ENCODE measurements around the gene CASTOR2.
"Not testable (repeated sequence)": the region's sequence is repeated elsewhere in the genome, so short reads cannot be mapped to it uniquely, and the experiment has no call there.

The CASTOR2 gene

DNA sequence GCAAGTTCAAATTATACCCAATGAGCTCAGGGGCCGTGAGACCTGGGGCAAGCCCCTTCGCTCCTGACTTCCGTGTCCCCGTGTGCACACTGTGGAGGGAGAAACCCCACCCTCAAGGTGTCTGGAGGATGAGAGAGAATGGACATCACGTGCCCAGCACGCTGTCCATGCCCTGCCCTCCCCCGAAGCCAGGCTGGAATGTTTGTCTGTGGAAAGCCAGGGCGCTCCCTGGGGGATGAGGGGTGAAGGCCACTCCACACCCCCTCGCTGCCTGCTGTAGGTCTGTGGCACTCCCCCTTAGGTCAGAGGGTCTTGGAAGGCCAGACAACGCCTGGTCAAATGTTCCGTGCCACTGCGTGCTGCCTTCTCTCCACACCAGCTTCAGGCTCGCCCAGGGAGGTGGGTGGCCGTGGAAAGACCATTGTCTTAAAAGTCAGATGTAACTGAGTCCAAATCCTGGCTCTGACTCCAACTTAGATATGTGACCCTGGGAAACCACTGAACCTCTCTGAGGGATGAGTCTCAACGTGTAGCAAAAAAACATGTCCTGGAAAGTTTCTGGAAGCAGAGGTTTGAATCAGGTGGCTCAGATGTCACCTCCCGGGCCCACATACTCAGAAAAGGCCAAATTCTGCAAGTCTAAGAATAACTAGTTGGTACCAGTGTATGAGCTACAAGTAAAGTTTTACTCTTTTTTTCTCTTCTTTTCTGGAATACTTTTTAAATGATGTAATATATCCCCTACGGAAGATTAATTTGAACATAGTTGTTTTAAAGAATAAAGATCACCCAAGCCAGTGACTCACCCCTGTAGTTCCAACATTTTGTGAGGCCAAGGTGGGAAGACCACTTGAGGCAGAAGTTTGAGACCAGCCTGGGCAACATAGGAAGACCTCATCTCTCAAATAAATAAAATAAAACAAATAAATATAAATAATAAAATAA is 84.2 kb downstream of the CASTOR2 start:
- DNase-seq = no peak
- Mint-ChIP-seq H3K27me3 (no peaks in the 10 kb centered on the region), H3K4me3 (no peak overlapping the region), H3K36me3 (ENCODE audit: insufficient read depth) (peaks cover 37% of the 10 kb centered on the region), H3K9me3 (no peaks in the 10 kb centered on the region), H3K4me1 (ENCODE audit: low read depth in 2 of 2) (no peaks in the 10 kb centered on the region), H3K27ac (no peak overlapping the region)
- ATAC-seq (replicated peaks) = no peak

DNA sequence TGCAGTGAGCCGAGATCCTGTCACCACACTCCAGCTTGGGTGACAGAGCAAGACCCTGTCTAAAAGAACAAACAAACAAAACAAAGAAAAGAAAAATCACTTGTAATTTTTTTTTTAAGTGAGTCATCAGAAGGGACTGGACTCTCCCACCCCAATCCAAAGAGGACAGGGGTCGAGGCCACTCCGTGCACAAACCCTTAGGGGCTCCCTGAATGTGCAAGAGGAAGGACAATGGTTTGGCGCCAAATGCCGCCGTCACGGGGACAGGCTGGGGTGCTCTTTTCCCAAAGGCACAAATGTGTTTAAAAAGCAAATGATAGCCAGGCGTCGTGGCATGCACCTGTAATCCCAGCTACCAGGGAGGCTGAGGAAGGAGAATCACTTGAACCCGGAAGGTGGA is 85.3 kb downstream of the CASTOR2 start:
- Mint-ChIP-seq H3K9me3 (no peaks in the 10 kb centered on the region), H3K27ac (no peak overlapping the region), H3K4me3 (no peak overlapping the region), H3K4me1 (ENCODE audit: low read depth in 2 of 2) (no peaks in the 10 kb centered on the region), H3K36me3 (ENCODE audit: insufficient read depth) (peaks cover 44% of the 10 kb centered on the region), H3K27me3 (no peaks in the 10 kb centered on the region)
- DNase-seq (no peak), ATAC-seq (replicated peaks) (no peak)

DNA sequence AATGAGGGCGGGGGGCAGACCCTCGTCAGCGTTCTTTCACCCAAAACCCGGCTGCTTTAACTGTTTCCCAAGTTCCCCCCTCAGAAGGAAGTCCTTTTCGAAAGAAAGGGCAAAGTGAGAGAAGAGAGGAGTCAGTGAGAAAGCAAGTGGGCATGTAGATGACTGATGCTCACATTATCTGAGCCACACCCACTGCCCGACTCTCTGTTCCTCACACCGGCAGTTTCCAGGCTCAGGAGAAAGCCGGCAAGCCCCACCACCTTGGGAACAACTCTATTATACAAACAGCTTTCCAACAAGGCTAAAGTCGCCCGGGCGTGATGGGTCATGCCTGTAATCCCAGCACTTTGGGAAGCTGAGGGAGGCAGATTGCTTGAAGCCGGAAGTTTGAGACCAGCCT is 86.0 kb downstream of the CASTOR2 start:
- Mint-ChIP-seq H3K27me3 (no peaks in the 10 kb centered on the region), H3K4me1 (ENCODE audit: low read depth in 2 of 2) (no peaks in the 10 kb centered on the region), H3K36me3 (ENCODE audit: insufficient read depth) (peaks cover 46% of the 10 kb centered on the region), H3K4me3 (no peak overlapping the region), H3K27ac (no peak overlapping the region), H3K9me3 (no peaks in the 10 kb centered on the region)
- ATAC-seq (replicated peaks) = no peak
- DNase-seq = no peak

DNA sequence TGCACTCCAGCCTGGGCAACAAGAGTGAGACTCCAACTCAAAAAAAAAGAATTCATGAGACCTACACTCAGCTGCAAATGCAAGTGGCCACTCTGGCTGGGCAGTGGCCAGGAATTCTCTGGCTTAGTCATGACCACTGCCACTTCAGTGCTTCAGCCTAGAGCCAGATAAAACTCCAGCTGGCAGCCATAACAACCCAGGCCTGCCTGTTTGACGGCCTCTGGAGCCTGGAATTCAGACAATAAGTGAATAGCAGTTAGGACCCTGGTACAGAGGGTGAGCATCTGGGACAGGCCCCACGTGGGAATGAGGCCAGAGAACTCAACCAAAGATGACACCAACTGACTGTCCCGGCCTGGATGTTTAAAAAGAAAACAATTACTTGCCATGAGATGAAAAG is 90.2 kb downstream of the CASTOR2 start:
- DNase-seq = no peak
- Mint-ChIP-seq H3K4me3 (no peak overlapping the region), H3K27me3 (no peaks in the 10 kb centered on the region), H3K27ac (no peak overlapping the region), H3K36me3 (ENCODE audit: insufficient read depth) (peaks cover 81% of the 10 kb centered on the region), H3K9me3 (no peaks in the 10 kb centered on the region), H3K4me1 (ENCODE audit: low read depth in 2 of 2) (no peaks in the 10 kb centered on the region)
- ATAC-seq (replicated peaks) = no peak

DNA sequence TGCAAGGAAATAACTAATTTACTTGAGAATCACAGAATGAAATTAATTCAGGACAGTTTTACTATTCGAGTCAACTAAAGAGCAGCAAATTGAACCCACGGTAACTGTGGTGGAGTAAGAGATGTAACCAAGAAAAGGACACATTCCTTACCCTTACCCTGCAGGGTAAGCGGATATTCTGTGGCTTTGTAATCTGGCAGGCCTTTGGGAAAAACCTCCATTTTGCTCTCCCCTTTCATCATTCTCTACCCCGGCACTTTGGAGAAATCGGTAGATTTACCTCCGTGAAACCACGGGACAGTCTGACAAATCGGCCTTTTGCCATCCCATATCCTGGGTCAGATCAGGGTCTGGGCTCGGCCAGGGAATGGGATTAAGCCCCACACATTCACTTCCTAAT is 90.7 kb downstream of the CASTOR2 start:
- Mint-ChIP-seq H3K27ac (peak overlapping the region in 1 of 2 donors; percentile 17), H3K4me3 (no peak overlapping the region), H3K9me3 (no peaks in the 10 kb centered on the region), H3K36me3 (ENCODE audit: insufficient read depth) (peaks cover 81% of the 10 kb centered on the region), H3K27me3 (no peaks in the 10 kb centered on the region), H3K4me1 (ENCODE audit: low read depth in 2 of 2) (no peaks in the 10 kb centered on the region)
- ATAC-seq (replicated peaks) (no peak), DNase-seq (no peak)

DNA sequence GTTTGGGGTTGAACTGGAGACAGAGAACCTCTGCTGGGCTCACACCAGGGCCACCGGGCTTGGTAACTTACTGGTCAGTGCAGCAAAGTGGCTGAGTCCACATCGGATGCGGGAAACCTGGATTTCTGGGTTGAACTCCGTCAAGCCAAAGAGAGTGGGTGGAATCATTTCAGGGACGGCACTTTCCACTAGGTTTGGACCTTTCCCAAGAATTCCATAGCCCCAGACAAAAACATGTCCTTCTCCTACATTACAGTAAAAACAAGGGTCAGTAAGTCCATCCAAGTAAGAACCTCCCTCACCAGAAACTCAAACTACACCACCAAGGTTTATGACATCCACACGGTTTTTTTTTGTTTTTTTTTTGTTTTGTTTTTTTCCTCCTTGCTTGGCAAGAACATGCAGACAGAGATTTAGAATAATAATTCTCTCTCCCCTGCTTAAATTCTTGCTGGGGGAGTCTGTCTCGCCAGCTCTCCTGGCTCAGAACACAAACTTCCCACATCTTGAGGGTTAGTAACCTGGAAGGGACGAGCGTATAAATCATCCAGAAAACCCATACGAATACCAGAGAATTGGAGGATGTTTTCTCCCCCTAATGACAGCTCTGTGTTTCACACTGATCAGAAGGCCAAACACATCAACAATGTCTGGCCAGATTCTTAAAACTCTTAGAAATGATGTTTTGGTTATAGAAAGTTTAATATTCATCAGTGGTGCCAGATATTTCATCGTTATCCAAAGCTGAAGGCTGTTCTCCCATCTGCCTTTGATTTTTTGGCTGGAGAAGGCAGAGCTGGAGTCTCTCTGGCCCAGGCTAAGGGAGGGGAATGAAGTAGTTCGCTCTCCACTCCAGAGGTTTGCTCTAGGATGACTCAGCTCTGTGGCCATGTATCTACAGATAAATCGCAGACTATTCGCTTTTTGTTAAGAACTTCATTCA is 91.6 kb downstream of the CASTOR2 start:
- DNase-seq (no peak), ATAC-seq (replicated peaks) (no peak)
- H3K36me3 Mint-ChIP-seq (ENCODE audit: insufficient read depth) = peaks cover 83% of the 10 kb centered on the region
- no peaks in the 10 kb centered on the region for H3K9me3 Mint-ChIP-seq
- H3K4me1 Mint-ChIP-seq (ENCODE audit: low read depth in 2 of 2) = no peaks in the 10 kb centered on the region
- H3K27ac Mint-ChIP-seq = peak overlapping the region; percentile 17 to 58
- no peaks in the 10 kb centered on the region for H3K27me3 Mint-ChIP-seq
- no peak overlapping the region for H3K4me3 Mint-ChIP-seq

DNA sequence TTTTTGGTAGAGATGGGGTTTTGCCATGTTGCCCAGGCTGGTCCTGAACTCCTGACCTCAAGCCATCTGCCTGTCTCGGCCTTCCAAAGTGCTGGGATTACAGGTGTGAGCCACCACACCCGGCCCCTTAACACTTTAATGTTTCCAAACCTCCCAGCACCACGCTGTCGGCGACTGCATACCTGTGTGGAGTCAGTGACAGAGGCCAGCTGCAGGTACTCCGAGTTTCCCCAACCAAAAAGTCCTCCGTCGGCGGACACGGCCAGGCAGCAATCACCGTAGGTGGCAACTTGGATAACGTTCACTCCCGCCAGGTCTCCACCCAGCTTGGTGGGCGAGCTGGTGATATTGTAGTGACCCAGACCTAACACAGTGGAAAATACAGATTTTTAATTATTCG is 93.9 kb downstream of the CASTOR2 start:
- Mint-ChIP-seq H3K36me3 (ENCODE audit: insufficient read depth) (peaks cover 93% of the 10 kb centered on the region), H3K9me3 (no peaks in the 10 kb centered on the region), H3K27me3 (no peaks in the 10 kb centered on the region), H3K4me1 (ENCODE audit: low read depth in 2 of 2) (no peaks in the 10 kb centered on the region), H3K4me3 (no peak overlapping the region), H3K27ac (no peak overlapping the region)
- no peak for DNase-seq
- ATAC-seq (replicated peaks) = no peak

DNA sequence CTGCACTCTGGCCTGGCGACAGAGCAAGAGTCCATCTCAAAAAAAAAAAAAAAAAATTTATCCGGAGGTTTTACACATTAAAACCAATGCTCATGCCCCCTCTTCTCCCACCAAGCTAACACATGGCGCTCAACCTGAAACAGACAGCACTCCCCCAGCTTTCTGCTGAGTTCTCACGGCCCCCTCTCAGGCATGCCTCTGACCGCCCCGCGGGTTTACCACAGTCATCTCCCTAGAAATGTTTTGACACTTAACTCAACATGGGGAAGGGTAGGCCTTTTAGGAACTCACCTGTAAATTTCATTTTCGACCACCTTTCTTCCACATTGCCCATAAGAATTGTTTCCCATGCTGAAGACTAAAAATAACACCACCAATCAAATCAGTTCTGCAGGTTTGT is 99.8 kb downstream of the CASTOR2 start:
- Mint-ChIP-seq H3K27ac (no peak overlapping the region), H3K36me3 (ENCODE audit: insufficient read depth) (peaks cover 91% of the 10 kb centered on the region), H3K9me3 (no peaks in the 10 kb centered on the region), H3K27me3 (no peaks in the 10 kb centered on the region), H3K4me1 (ENCODE audit: low read depth in 2 of 2) (peaks cover 0 to 7% of the 10 kb centered on the region in 2 donors), H3K4me3 (no peak overlapping the region)
- no peak for ATAC-seq (replicated peaks)
- no peak for DNase-seq

DNA sequence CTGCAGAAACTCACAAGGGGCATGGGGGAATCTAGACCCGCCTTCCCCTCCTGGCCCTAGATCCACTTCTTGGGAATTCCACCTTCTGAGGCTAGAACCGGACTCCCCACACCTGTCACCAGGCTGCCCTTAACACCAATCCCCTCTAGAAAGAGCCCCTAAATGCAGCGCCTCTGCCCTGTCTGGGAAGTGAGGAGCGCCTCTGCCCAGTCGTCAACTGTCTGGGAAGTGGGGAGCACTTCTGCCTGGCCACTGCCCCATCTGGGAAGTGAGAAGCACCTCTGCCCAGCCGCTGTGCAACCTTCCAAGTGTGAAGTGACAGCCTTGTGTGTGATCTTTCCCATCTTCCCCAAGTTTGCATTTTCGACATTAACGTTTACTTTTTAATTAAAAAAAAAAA is 100.3 kb downstream of the CASTOR2 start:
- H3K36me3 Mint-ChIP-seq (ENCODE audit: insufficient read depth) = peaks cover 91% of the 10 kb centered on the region

DNA sequence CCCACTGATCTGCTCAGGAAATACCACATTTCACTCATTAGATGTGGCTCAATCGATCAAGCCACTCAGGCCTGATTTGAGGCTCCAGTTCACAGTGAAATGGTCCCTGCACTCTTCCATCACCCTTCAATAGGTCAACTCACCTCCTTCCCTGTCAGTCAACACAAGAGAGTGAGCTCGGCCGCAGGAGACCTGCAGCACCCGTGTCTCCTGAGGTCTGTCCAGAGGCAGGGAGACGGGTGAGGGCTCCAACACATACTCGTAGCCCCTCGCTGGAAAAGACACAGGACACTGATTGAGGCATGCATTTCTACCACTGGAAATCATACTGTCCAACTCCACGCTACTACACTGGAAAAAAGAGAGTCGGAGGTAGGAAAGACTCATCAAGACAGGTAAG is 102.0 kb downstream of the CASTOR2 start:
- Mint-ChIP-seq H3K9me3 (no peaks in the 10 kb centered on the region), H3K4me1 (ENCODE audit: low read depth in 2 of 2) (peaks cover 0 to 7% of the 10 kb centered on the region in 2 donors), H3K36me3 (ENCODE audit: insufficient read depth) (peaks cover 82% of the 10 kb centered on the region), H3K27me3 (no peaks in the 10 kb centered on the region), H3K27ac (no peak overlapping the region), H3K4me3 (no peak overlapping the region)
- DNase-seq = no peak
- ATAC-seq (replicated peaks) = no peak

More for the DNA sequence above, 100.3 kb downstream of the CASTOR2 start:
- no peak overlapping the region for H3K4me3 Mint-ChIP-seq
- no peaks in the 10 kb centered on the region for H3K27me3 Mint-ChIP-seq
- no peak overlapping the region for H3K27ac Mint-ChIP-seq
- H3K9me3 Mint-ChIP-seq = no peaks in the 10 kb centered on the region
- H3K4me1 Mint-ChIP-seq (ENCODE audit: low read depth in 2 of 2) = peaks cover 0 to 7% of the 10 kb centered on the region in 2 donors
- no peak for ATAC-seq (replicated peaks)
- DNase-seq = no peak

DNA sequence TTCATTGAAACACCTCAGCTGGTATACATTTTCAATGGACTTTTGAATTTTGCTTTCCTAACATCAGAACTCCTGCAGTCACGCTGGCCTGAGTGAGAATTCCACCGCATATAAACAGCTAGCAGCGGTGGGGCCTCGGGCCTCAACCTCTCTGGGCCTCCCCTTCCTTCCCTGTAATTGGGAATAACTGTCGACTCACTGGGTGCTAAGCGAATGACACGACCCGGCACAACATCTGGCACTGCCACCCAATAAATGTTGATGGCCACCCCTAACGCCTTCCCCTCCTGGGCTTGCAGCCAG is 108.4 kb downstream of the CASTOR2 start:
- Mint-ChIP-seq H3K9me3 (no peaks in the 10 kb centered on the region), H3K27ac (peak overlapping the region; percentile 93 to 97), H3K27me3 (no peaks in the 10 kb centered on the region), H3K4me3 (peak overlapping the region; percentile 86 to 91), H3K4me1 (ENCODE audit: low read depth in 2 of 2) (peaks cover 3 to 4% of the 10 kb centered on the region in 2 donors), H3K36me3 (ENCODE audit: insufficient read depth) (peaks cover 40% of the 10 kb centered on the region)
- no peak for DNase-seq
- no peak for ATAC-seq (replicated peaks)

DNA sequence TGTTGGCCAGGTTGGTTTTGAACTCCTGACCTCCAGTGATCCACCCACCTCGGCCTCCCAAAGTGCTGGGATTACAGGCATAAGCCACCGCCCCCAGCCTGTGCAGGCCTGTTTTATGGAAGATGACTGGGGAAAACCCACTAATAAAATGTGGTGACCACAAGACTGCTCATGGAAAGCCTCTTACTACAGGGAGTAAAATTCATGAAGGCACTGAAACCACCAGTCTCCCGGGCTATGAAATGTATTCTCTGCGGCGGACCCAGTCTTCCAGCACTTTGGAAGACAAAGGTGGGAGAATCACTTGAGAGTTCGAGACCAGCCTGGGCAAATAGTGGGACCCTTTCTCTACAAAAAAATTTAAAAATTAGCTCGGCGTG is 109.7 kb downstream of the CASTOR2 start:
- ATAC-seq (replicated peaks); H3K4me1 Mint-ChIP-seq (ENCODE audit: low read depth in 2 of 2); H3K9me3 Mint-ChIP-seq; DNase-seq; H3K27me3 Mint-ChIP-seq: not testable (repeated sequence)
- Mint-ChIP-seq H3K36me3 (ENCODE audit: insufficient read depth) (peaks cover 27% of the 10 kb centered on the region), H3K4me3 (peak overlapping the region; percentile 86 to 91), H3K27ac (peak overlapping the region; percentile 93 to 97)
